ENCODE measurements around the gene SAMD4A.

Gene SAMD4A

GRCh38 chr14:54566410-54567223 is at the start of gene SAMD4A:
SAMD4A (plus strand) TSS chr14:54567128; CDS start chr14:54567917, 789 bp downstream.
- peak in 1 of 2 donors; percentile 35 for DNase-seq (ENCODE audit: low read depth in 2 of 2)

GRCh38 chr14:54524410-54524809 is 42.5 kb upstream of the SAMD4A start:
- DNase-seq (ENCODE audit: low read depth in 2 of 2): no peak

GRCh38 chr14:54528973-54529372 is 38.0 kb upstream of the SAMD4A start:
- DNase-seq (ENCODE audit: low read depth in 2 of 2): no peak

GRCh38 chr14:54529811-54530210 is 37.1 kb upstream of the SAMD4A start:
- no peak for DNase-seq (ENCODE audit: low read depth in 2 of 2)

- DNase-seq (ENCODE audit: low read depth in 2 of 2): no peak
Measured at GRCh38 chr14:54532111-54533012, 34.6 kb upstream of the SAMD4A start.

GRCh38 chr14:54533100-54533499 is 33.8 kb upstream of the SAMD4A start:
- no peak for DNase-seq (ENCODE audit: low read depth in 2 of 2)

GRCh38 chr14:54535126-54535525 is 31.8 kb upstream of the SAMD4A start:
- no peak for DNase-seq (ENCODE audit: low read depth in 2 of 2)

GRCh38 chr14:54535646-54536045 is 31.3 kb upstream of the SAMD4A start:
- DNase-seq (ENCODE audit: low read depth in 2 of 2): no peak

- no peak for DNase-seq (ENCODE audit: low read depth in 2 of 2)
Measured at GRCh38 chr14:54537651-54538050, 29.3 kb upstream of the SAMD4A start.

GRCh38 chr14:54538055-54538454 is 28.9 kb upstream of the SAMD4A start:
- no peak for DNase-seq (ENCODE audit: low read depth in 2 of 2)

- no peak for DNase-seq (ENCODE audit: low read depth in 2 of 2)
Measured at GRCh38 chr14:54547583-54547982, 19.3 kb upstream of the SAMD4A start.

GRCh38 chr14:54548491-54548890 is 18.4 kb upstream of the SAMD4A start:
- no peak for DNase-seq (ENCODE audit: low read depth in 2 of 2)

GRCh38 chr14:54549862-54550261 is 17.1 kb upstream of the SAMD4A start:
- no peak for DNase-seq (ENCODE audit: low read depth in 2 of 2)

GRCh38 chr14:54550514-54550913 is 16.4 kb upstream of the SAMD4A start:
- no peak for DNase-seq (ENCODE audit: low read depth in 2 of 2)

GRCh38 chr14:54554401-54554800 is 12.5 kb upstream of the SAMD4A start:
- no peak for DNase-seq (ENCODE audit: low read depth in 2 of 2)

GRCh38 chr14:54555651-54556050 is 11.3 kb upstream of the SAMD4A start:
- DNase-seq (ENCODE audit: low read depth in 2 of 2): no peak

- DNase-seq (ENCODE audit: low read depth in 2 of 2): no peak
Measured at GRCh38 chr14:54556535-54556934, 10.4 kb upstream of the SAMD4A start.

- no peak for DNase-seq (ENCODE audit: low read depth in 2 of 2)
Measured at GRCh38 chr14:54562334-54562733, 4.6 kb upstream of the SAMD4A start.

- DNase-seq (ENCODE audit: low read depth in 2 of 2): no peak
Measured at GRCh38 chr14:54564071-54564867, 2.7 kb upstream of the SAMD4A start.

- peak in 1 of 2 donors; percentile 41 for DNase-seq (ENCODE audit: low read depth in 2 of 2)
Measured at GRCh38 chr14:54564868-54565784, 1.8 kb upstream of the SAMD4A start.

Measured in activated CD4-positive, alpha-beta T cell treated with anti-CD3 and anti-CD28 coated beads for 24 hours (primary cell).